ENCODE data around the gene CERS4.
"Not testable (repeated sequence)": the region's sequence is repeated elsewhere in the genome, so short reads cannot be mapped to it uniquely, and the experiment has no call there.

The CERS4 gene

DNA sequence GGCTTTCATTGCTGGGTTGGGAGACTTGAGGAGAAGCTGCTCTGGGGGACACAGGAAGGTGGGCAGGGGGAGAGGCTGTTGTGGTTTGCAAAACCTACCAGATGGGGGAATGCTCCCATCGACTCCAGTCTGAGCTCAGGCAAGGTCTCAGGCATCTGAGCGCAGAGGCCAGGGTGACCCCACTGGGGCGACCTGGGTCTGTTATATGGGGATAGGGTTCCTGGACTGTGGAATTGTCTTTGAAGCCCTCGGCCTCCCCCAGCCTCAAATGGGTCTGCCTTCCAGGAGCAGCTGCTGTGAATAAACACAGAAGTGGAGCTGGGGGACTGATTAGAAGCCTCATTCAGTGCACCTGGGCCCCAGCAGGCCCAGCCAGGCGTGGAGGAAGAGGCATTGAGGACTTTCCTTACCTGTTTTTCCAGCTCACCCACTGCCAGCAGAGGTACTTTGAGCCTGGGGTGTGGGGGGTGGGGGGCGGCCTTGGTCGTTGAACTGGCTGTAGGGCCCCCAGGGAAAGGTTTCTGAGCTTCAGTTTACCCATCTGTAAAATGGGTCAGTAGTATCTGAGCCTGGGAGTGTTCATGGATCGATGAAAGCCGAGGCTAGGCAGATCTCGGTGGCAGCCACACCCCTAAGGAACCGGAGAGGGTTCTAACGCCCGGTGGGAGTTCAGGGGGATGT is 1.4 kb downstream of the CERS4 start:
- DNase-seq, result no peak

- DNase-seq, result no peak
Measured at GRCh38 chr19:8212212-8212611, 3.0 kb downstream of the CERS4 start.

DNA sequence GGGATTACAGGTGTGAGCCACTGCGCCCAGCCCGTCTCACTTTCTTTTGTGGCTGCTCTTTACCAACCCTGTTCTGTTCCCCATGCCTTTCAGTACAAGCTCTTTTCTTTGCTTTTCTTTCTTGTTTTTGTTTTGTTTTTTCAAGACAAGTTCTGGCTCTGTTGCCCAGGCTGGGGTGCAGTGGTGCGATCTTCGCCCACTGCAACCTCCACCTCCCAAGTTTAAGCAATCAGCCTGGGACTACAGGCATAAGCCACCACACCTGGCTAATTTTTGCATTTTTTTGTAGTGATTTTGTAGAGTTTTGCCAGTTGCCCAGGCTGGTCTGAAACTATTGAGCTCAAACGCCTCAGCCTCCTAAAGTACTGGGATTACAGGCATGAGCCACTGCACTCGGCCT is 3.7 kb downstream of the CERS4 start:
- no peak for DNase-seq

DNA sequence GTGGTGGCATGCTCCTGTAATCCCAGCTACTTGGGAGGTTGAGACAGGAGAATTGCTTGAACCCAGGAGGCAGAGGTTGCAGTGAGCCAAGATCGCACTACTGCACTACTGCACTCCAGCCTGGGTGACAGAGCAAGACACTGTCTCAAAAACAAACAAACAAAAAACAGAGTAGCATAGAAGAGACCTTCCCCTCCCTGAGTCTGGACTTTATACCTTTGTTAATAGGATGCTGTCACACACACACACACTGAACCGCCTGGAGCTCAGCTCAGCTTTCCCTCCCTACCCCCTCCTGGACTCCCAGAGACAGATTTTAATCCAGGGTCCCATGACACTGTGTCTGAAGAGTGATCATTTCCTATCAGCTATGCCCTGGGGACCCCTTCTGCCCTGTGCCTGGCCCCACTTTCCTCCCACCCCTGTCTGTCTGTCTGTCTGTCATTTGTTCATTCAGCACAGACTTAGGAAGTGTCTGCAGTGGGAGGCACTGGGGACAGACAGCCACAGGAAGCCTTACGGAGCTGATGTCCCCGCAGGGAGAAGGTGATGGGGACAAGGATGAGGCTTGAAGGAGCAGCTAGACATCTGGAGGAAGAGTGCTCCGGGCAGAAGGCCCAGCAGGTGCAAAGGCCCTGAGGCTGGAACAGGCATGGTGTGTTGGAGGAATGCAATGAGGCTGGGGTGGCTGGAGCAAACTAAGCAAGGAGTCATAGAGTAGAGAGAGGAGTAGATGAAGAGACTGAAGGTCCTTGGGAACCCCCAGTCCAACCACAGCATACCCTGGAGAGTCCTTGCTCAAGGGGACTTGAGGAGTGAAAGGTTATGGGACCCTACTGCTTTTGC is 4.9 kb downstream of the CERS4 start:
- DNase-seq, result no peak

- no peak for DNase-seq
Measured at GRCh38 chr19:8214802-8215201, 5.6 kb downstream of the CERS4 start.

- DNase-seq, result no peak
Measured at GRCh38 chr19:8215783-8216182, 6.6 kb downstream of the CERS4 start.

DNA sequence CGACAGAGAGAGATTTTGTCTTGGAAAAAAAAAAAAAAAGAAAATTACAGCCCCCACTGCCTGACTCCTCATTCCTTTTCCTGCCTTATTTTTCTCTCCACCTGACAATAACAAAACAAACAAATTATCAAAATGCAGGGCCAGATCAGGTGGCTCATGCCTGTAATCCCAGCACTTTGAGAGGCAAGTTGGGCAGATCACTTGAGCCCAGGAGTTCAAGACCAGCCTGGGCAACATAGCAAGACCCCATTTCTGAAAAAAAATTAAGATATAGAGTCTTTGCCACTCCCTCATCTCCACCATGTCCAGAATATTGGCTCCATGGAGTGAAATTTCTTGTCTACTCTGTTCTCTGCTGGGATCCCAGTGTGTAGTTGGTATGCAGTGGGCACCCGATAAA is 7.2 kb downstream of the CERS4 start:
- no peak for DNase-seq

DNA sequence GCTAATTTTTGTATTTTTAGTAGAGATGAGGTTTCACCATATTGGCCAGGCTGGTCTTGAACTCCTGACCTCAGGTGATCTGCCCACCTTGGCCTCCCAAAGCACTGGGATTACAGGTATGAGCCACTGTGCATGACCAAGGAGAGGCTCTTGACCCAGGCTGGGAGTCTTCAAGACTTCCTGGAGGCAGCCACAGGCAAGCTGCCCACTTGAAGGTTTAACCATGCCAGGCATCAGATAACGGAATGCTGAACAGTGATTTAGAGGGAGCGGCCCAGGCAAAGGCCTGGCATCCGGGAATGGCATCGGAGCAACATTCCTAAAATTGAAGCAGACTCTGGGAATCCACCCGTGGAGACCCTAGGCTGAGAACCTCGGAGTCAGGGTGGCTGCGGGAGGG is 9.0 kb downstream of the CERS4 start:
- DNase-seq, result not testable (repeated sequence)

DNA sequence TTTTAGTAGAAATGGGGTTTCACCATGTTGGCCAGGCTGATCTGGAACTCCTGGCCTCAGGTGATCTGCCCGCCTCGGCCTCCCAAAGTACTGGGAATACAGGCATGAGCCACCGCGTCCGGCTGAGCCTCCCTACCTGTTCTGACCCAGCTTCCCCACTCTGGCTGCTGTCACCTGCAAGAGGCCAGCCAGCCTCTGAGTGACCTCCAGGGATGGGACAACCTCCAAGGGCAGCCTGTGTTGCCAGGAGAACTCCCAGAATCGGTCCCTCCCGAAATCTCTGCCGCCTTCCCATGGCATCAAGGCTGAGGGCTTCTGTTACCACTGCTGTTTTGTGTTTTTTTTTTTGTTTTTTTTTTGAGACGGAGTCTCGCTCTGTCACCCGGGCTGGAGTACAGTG is 11.3 kb downstream of the CERS4 start:
- DNase-seq, result no peak

DNA sequence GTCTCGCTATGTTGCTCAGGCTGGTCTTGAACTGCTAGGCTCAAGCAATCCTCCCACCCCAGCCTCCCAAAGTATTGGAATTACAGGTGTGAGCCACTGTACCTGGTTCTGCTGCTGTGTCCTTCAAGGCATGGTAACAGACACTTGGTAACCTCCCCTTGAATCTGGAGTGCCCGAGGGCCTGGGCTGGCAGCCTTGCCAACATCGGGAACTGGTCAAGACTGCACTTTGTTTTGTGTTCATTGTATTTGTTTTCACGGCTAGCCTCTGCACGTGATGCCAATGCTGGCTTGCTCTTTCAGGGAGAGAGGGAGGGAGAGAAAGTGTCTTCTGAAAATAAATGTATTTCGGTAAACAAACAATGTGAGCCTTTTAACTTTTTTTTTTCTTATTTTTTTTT is 12.0 kb downstream of the CERS4 start:
- DNase-seq, result no peak

- DNase-seq, result not testable (repeated sequence)
Measured at GRCh38 chr19:8223442-8223841, 14.3 kb downstream of the CERS4 start.

DNA sequence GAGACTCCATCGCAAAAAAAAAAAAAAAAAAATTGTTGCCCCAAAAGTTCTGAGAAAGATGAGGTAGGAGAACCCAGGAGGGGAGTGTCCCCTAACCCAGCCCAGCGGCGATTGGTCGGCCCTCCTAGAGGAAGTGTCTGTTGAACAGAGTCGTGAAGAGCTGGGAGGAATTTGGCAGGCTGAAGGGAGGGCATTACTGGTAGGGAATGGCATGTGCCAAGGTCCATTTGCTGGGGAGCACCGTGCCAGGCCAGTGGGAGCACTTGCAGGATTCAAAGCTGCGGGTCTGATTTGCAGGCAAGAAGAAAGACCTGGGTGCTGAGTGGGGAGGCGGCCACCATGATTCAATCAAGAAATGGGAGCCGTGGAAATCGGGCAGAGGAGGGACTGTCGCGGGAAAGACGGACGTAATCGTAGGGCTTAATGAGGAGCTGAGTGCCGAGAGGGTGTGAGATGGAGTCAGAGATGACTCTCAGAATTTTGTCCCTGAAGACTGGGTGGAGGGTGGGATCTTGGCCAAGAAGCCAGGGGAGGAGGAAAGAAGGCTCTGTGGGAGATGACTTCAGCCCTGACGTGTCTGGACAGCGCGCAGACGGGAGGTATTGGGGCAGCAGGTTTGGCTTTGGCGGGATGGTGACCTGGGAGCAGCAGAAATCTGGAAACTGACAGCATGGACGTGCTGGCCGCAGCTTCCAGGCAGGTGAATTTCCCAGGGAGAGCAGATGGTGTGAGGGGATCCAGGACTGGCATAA is 15.4 kb downstream of the CERS4 start:
- no peak for DNase-seq

DNA sequence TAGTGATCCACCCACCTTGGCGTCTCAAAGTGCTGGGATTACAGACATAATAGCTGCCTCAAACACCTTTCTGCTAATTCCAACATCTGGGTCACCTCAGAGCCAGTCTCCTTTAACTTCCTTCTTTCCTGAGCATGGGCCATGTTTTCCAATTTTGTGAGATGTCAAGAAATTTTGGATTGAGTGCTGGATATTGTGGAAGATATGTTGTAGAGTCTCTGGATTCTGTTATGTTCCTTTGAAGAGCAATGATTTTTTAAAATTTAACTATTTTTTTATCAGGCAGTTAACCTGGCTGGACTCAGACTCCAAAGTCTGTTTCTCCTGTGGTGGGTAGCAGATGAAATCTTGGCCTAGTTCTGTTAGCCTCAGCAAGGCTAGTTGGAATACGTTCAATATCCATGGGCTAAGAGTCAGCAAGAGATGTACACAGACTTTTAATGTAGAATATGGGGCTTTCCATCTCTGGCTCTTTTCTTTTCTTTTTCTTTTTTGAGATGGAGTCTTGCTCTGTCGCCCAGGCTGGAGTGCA is 22.0 kb downstream of the CERS4 start:
- DNase-seq, result no peak

GRCh38 chr19:8233370-8233769 is 24.2 kb downstream of the CERS4 start:
- no peak for DNase-seq

DNA sequence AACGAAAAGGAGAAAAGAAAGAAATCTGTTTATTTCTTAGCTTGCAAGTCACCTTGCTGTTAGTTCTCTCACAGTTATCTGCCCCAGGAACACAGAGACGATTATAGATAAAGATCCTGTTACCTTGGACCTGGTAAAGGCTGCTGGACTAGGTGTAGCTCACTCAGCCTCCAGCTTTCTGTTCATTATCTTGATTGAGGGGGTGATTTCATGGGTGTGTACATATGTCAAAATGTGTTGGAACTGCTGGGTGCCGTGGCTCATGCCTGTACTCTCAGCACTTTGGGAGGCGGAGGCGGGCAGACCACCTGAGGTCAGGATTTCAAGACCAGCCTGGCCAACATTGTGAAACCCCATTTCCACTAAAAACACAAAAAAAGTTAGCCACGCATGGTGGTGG is 27.9 kb downstream of the CERS4 start:
- no peak for DNase-seq

GRCh38 chr19:8238251-8238650 is 29.1 kb downstream of the CERS4 start:
- no peak for DNase-seq

GRCh38 chr19:8239528-8240273 is 30.5 kb downstream of the CERS4 start:
- no peak for DNase-seq

GRCh38 chr19:8240274-8241229 is 31.4 kb downstream of the CERS4 start:
- peak; percentile 75 for DNase-seq

DNA sequence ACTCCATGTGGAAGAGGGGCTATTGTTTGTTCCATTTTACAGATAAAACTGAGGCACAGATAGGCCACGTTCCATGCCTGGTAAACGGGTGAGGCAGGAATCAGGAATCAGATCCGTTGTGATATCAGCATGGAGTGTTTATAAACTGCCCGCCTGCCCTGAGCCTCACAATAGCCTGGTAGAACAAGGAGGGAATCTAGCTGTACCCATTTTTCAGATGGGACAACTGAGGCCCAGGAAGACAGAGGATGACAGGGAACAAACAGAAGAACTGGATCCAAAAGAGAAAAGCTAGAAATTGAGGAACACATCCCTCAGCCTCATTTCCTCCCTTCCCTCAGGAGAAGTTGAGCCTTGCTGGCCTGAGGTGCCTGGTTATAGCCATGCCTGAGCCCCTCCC is 32.5 kb downstream of the CERS4 start:
- no peak for DNase-seq

GRCh38 chr19:8242211-8242821 is 33.1 kb downstream of the CERS4 start:
- no peak for DNase-seq

- DNase-seq, result no peak
Measured at GRCh38 chr19:8243146-8243545, 34.0 kb downstream of the CERS4 start.

All from CD4-positive, alpha-beta T cell treated with Interleukin-15 for 1 hour (primary cell).